D721Med (cell line): Measurements from ENCODE around the gene IRF2BP1.

Experiments
- DNase-seq: peaks from one replicate; pipeline ENCODE4 v3.0.0; 2011; ENCODE audit warnings: low spot score; ENCODE audit not compliant: insufficient read length
- FAIRE-seq: peaks from 2 replicates; lab custom pipeline; 2011; peaks lifted over from hg19 to GRCh38; lab: Jason Lieb, UNC
- TF ChIP-seq, protein P1 (sequence below): IDR thresholded peaks from 2 replicates; pipeline ENCODE4 v1.5.1; 2012; ENCODE audit warnings: mild to moderate bottlenecking, control low read depth; ENCODE audit not compliant: insufficient read depth; ENCODE audit errors: missing control alignments

IRF2BP1 gene

DNA sequence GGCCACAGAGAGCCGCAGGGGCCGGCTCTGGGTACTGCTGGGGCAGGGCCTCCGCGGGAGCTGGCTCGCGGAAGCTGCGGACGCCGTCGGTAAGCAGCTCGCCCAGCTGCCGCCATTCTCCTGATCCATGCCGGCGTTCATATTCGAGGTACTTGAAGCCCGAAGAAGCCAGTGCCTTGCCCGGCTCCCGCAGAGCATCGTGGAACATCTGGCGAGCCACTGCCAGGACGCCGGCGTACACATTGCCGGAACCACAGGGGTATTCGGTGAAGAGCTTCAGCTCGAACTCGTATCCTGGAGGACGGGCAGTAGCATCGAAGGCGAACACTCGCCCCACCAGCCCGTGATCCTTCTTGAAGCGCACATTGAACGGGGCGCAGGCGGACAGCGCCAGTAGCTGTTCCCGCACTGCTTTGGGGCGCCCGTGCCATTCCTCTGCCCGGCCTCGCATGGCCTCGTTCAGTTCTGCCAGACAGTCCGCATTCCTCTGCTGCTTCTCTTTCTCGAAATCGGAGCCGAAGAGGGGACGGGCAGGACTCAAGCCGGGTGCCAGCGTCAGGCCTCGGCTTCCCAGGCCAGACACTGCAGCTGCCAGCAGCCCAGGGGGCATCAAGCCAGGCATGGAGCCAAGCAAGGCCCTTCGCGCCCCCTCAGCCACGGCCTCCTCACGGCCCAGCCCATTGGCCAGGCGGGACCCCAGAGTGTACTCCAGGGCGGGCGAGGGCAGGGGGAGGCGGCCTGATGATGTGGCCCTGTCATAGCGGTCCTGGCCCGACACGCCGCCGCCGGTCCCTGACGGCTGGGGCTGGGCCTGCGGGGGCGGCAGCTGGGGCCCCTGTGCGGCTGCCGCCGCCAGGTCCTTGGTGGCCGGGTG is 1.0 kb downstream of the IRF2BP1 start:
- FAIRE-seq: no peak
- TF ChIP-seq, protein P1, sequence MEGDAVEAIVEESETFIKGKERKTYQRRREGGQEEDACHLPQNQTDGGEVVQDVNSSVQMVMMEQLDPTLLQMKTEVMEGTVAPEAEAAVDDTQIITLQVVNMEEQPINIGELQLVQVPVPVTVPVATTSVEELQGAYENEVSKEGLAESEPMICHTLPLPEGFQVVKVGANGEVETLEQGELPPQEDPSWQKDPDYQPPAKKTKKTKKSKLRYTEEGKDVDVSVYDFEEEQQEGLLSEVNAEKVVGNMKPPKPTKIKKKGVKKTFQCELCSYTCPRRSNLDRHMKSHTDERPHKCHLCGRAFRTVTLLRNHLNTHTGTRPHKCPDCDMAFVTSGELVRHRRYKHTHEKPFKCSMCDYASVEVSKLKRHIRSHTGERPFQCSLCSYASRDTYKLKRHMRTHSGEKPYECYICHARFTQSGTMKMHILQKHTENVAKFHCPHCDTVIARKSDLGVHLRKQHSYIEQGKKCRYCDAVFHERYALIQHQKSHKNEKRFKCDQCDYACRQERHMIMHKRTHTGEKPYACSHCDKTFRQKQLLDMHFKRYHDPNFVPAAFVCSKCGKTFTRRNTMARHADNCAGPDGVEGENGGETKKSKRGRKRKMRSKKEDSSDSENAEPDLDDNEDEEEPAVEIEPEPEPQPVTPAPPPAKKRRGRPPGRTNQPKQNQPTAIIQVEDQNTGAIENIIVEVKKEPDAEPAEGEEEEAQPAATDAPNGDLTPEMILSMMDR: no peak
- DNase-seq: no peak

DNA sequence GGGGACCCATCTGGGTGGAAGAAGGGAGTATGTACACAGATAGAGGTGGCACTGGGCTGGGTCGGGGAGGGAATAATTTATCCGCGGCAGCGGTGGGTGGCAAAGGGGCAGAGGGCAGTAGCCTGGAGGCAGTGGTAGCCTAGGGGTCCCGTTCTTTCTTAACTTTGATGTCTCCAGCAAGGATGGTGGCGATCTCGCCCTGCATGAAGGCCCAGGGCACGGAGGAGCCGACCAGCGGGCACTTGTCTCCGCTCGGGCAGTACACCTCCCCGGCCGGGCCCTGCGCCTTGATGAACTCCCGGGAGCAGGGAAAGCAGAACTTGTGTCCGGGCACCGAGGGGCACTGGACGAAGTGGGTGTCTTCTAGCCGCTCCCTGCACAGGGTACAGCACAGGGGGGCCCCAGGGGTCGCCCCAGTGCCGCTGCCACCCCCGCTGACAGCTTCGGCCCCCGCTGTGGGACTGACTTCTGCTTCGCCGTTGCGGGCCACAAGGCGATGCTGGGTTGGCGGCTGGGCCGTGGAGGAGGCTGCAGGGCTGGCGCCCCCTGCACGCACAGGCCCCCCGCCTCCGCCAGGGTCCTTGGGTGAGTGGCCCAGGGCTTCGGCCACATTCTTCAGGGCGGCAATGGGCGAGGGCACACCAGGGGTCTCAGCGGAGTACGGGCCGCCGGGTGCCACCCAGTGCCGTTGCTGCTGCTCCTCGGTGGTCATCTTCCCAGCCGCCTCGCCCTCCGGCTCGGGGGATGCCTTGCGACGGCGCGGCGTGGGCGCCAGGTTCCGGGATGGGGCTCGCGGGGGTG is 1.9 kb downstream of the IRF2BP1 start:
- DNase-seq: no peak
- TF ChIP-seq, protein P1: no peak
- no peak for FAIRE-seq

DNA sequence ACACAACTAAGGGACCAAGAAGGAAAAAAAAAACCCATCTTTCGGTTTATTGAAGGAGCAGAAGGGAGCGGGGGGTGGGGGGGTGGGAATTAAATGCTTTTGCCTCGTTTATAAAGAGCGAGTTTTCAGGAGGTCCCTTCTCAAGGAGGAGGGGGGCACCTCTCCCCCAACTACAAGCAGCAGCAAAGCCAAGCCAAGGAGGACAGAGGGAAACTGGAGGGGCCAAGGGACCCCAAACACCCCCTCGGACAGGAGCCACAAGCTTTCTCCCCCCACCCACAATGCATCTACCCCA is 2.4 kb downstream of the IRF2BP1 start:
- TF ChIP-seq, protein P1: no peak
- no peak for FAIRE-seq

GRCh38 chr19:45882652-45883585 is 3.0 kb downstream of the IRF2BP1 start:
- TF ChIP-seq, protein P1: peak; percentile 98
- peak; percentile 82 for DNase-seq
- no peak for FAIRE-seq

More for the DNA sequence above, 2.4 kb downstream of the IRF2BP1 start:
- DNase-seq: no peak

GRCh38 chr19:45881909-45882528 is 3.9 kb downstream of the IRF2BP1 start:
- TF ChIP-seq, protein P1: no peak
- no peak for FAIRE-seq
- DNase-seq: no peak

- TF ChIP-seq, protein P1: no peak
- DNase-seq: no peak
- FAIRE-seq: no peak
Measured at GRCh38 chr19:45881082-45881908, 4.6 kb downstream of the IRF2BP1 start.
